Thoracic aorta (tissue), 2 donors: Measurements from ENCODE around the gene CFAP161. TPM values are rescaled to one million over a fixed set of nuclear protein-coding genes. Genes with fewer than 3 reads are reported as not detected.

Experiments used
- ATAC-seq: fragments of 150-250 bp; one replicate; pipeline ENCODE4 v1.8.0; 2017; ENCODE audit warnings: low read depth; ENCODE audit not compliant: insufficient number of reproducible peaks, low FRiP score
- DNase-seq: peaks from one replicate; pipeline ENCODE4 v3.0.0-alpha.2; 2020; ENCODE audit warnings: low spot score
- H3K27ac ChIP-seq, 2 donors: fragments of 200-600 bp; sonication (generic); 1 replicate in 1 of 2; 2 replicates in 1 of 2; pipeline ENCODE4 v1.5.1; 2016; ENCODE audit warnings: mild to moderate bottlenecking in 2 of 2, moderate library complexity in 2 of 2
- H3K27me3 ChIP-seq: fragments of 200-600 bp; sonication (generic); replicated peaks from 2 replicates; pipeline ENCODE4 v1.6.0; 2016; ENCODE audit warnings: mild to moderate bottlenecking; ENCODE audit not compliant: insufficient read depth
- H3K36me3 ChIP-seq: fragments of 200-600 bp; sonication (generic); one replicate; pipeline ENCODE4 v1.5.1; 2016
- H3K4me1 ChIP-seq, 2 donors: fragments of 200-600 bp; sonication (generic); 1 replicate in 1 of 2; 2 replicates in 1 of 2; pipeline versions ENCODE4 v1.5.1 to v1.6.0; 2016; ENCODE audit warnings: low read depth in 2 of 2, mild to moderate bottlenecking in 1 of 2; ENCODE audit not compliant: control insufficient read depth in 1 of 2
- H3K4me3 ChIP-seq: fragments of 200-600 bp; sonication (generic); 2 replicates; pipeline ENCODE4 v1.5.1; 2016; ENCODE audit warnings: mild to moderate bottlenecking
- H3K9me3 ChIP-seq: fragments of 200-600 bp; sonication (generic); 2 replicates; pipeline ENCODE4 v1.5.1; 2016
- total RNA-seq, 2 donors: library from RNA; depleted of rRNA; stranded (reverse); fragments of >200 nt; gene quantifications; one replicate each; pipeline versions ENCODE4 v1.1.0 to v1.2.3, GENCODE V29; 2016
- TF ChIP-seq, protein P1 (sequence below): fragments of 200-600 bp; sonication (generic); IDR thresholded peaks from one replicate; pipeline ENCODE4 v1.5.1; 2019; ENCODE audit warnings: antibody characterized with exemption

CFAP161 gene
- total RNA-seq, 2 donors from 2014 or later: 1.1 TPM; not detected in 1

DNA sequence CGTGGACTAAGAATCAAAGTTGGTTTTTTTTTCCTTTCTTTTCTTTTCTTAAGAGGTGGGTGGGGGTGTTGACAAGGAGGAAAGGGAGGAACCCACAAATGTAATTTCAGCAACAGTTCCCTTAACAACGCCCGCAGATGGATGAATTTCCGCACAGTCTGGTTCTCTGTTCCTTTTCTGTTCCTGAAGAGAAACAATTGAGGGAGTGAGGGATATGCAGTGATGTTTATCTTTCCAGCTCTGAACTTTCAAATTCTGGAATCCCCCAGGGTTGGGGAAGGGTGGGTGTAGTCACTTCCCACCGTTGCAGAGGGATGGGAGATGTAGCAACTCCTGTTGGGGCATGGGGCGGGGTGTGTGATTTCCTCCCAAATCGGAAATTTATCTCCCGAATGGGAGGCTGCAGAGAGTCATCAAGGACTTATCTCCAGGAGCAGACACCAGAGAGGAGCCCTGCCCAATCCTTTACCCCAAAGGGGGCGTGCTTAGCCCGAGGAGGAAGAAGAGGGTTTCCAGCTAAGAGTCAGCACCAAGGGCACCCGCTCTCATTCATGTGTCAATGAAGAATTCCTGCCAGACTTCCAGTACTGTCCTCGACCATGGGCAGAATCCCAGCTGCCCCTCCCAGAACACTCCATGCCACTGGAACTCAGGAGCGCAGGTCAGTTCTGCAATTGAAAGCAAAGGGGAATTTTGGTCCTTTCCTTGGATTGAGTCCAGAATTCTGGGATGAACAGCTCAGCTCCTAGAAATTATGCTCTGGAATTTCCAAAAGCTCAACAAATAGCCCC lies 35.0 kb upstream of the CFAP161 start:
- TF ChIP-seq, protein P1, sequence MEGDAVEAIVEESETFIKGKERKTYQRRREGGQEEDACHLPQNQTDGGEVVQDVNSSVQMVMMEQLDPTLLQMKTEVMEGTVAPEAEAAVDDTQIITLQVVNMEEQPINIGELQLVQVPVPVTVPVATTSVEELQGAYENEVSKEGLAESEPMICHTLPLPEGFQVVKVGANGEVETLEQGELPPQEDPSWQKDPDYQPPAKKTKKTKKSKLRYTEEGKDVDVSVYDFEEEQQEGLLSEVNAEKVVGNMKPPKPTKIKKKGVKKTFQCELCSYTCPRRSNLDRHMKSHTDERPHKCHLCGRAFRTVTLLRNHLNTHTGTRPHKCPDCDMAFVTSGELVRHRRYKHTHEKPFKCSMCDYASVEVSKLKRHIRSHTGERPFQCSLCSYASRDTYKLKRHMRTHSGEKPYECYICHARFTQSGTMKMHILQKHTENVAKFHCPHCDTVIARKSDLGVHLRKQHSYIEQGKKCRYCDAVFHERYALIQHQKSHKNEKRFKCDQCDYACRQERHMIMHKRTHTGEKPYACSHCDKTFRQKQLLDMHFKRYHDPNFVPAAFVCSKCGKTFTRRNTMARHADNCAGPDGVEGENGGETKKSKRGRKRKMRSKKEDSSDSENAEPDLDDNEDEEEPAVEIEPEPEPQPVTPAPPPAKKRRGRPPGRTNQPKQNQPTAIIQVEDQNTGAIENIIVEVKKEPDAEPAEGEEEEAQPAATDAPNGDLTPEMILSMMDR: no peak
- H3K27me3 ChIP-seq: no peaks in the 10 kb centered on the region
- H3K36me3 ChIP-seq: no peaks in the 10 kb centered on the region
- no peak overlapping the region for H3K27ac ChIP-seq
- H3K4me1 ChIP-seq: no peaks in the 10 kb centered on the region
- ATAC-seq (no peak), DNase-seq (no peak)
- peak overlapping the region; percentile 29 for H3K4me3 ChIP-seq
- H3K9me3 ChIP-seq: no peaks in the 10 kb centered on the region

DNA sequence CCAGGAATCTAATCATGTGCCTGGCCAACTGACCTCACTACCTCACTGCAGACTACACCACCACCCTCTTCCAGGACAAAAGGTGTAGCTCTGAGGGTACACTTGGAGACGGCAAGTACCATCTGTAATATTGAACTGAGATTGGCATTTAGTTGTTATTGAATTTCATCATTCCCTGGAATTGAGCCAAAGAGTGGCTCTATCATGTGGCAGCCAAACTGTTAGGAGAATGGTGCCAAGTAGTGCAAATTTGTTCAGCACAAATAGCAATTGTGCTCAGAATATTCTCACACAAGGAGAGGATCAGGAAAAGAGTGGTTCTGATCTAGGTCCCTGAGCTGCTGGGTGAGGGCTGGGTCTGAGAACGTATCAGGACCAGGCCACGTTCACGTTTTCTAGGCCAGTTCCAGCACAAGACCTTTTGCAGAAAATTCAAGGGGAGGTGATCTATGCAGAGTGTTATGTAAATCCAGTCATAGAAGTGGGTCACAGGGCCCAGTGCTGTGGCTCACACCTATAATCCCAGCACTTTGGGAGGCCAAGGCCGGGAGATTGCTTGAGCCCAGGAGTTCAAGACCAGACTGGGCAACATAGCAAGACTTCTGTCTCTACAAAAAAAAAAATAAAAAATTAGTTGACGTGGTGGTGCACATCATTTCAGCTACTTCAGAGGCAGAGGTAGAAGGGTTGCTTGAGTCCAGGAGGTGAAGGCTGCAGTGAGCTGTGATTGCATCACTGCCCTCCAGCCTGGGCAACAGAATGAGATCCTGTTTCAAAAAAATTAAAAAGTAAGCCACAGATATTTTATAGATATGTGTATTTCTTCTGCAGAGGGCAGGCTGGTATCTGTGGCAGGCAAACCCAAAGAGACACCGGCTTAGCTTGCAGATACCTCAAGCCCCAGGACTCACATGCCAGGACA lies 31.9 kb upstream of the CFAP161 start:
- Histone ChIP-seq H3K36me3 (no peaks in the 10 kb centered on the region), H3K4me1 (no peaks in the 10 kb centered on the region), H3K27ac (no peak overlapping the region), H3K27me3 (no peaks in the 10 kb centered on the region), H3K4me3 (no peak overlapping the region), H3K9me3 (no peaks in the 10 kb centered on the region)
- no peak for DNase-seq
- TF ChIP-seq, protein P1: no peak
- ATAC-seq: no peak

DNA sequence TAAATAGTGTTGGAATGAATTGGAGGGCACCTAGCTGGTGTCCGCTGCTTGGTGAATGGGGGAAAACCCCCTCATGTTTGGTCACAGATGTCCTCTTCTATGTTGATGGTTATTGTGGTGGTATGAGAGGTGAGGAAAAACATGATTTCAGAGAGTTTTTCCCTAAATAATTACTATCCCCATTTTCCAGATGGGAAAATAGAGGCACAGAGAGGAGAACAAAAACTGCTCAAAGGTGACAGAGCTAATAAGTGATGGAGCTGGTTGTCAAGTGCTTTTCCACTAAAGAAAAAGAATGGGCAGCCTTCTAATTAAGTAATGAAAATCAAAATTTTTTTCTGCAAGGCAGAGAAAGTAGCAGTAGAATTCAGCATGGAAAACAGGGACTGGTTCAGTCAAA lies 30.2 kb upstream of the CFAP161 start:
- Histone ChIP-seq H3K4me3 (no peak overlapping the region), H3K27ac (no peak overlapping the region), H3K9me3 (no peaks in the 10 kb centered on the region), H3K4me1 (no peaks in the 10 kb centered on the region), H3K27me3 (no peaks in the 10 kb centered on the region), H3K36me3 (no peaks in the 10 kb centered on the region)
- ATAC-seq: no peak
- TF ChIP-seq, protein P1: no peak
- no peak for DNase-seq

DNA sequence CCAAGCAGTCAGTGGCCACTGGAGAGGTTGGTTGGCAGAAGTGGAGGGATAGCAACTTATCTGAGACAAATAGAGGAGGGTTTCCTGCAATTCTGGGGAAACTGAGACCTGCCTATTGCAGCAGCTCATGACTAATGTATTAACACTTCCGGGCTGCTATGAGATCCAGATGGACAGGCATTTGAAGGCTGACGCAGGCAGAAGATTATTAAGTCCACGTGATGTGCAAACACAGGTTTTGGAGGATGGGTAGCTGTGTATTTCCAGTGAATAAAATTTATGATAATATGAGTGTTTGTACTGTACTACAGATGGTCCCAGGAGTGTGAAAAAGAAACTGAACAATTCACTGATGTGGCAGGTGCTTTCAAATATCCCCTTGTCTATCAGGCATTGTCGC lies 28.5 kb upstream of the CFAP161 start:
- Histone ChIP-seq H3K27ac (no peak overlapping the region), H3K4me3 (no peak overlapping the region), H3K4me1 (no peaks in the 10 kb centered on the region), H3K36me3 (no peaks in the 10 kb centered on the region), H3K27me3 (no peaks in the 10 kb centered on the region), H3K9me3 (no peaks in the 10 kb centered on the region)
- no peak for ATAC-seq
- no peak for DNase-seq
- TF ChIP-seq, protein P1: no peak

DNA sequence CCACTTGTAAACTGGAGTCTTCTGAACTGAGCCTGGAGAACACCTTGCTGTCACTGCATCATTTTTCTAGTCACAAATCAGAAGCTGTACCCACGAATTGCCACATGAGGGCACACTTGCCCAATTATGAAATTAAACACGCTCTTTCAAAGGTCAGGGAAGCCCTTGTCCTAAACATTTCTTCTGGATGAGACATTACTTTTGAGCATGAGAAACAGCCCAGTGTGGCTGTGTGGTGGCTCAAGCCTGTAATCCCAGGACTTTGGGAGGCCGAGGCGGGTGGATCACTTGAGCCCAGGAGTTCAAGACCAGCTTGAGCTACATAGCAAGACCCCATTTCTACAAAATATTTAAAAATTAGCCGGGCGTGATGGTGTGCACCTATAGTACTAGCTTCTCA lies 27.5 kb upstream of the CFAP161 start:
- ATAC-seq (no peak), DNase-seq (no peak)
- Histone ChIP-seq H3K9me3 (no peaks in the 10 kb centered on the region), H3K36me3 (no peaks in the 10 kb centered on the region), H3K27me3 (no peaks in the 10 kb centered on the region), H3K27ac (no peak overlapping the region), H3K4me1 (no peaks in the 10 kb centered on the region), H3K4me3 (no peak overlapping the region)
- TF ChIP-seq, protein P1: peak; percentile 58
